Muscle layer of duodenum (tissue), 2 donors: ENCODE measurements around the gene MRPL39.

Source experiments
- H3K27ac ChIP-seq: one replicate; pipeline ENCODE4 v1.7.0; 2013; ENCODE audit warnings: mild to moderate bottlenecking, low read length
- H3K27me3 ChIP-seq: one replicate; pipeline ENCODE4 v1.7.0; 2013; ENCODE audit warnings: low read depth, mild to moderate bottlenecking, control low read depth, low read length
- H3K36me3 ChIP-seq, 2 donors: one replicate each; pipeline ENCODE4 v1.7.0; 2013; ENCODE audit warnings: low read length in 2 of 2, control low read depth in 1 of 2, mild to moderate bottlenecking in 1 of 2; ENCODE audit not compliant: insufficient read depth in 2 of 2, control insufficient read depth in 1 of 2
- H3K4me1 ChIP-seq, 2 donors: one replicate each; pipeline ENCODE4 v1.7.0; 2013; ENCODE audit warnings: low read length in 2 of 2, mild to moderate bottlenecking in 2 of 2, control low read depth in 1 of 2, moderate library complexity in 1 of 2; ENCODE audit not compliant: insufficient read depth in 2 of 2, control insufficient read depth in 1 of 2
- H3K4me3 ChIP-seq, 2 donors: one replicate each; pipeline ENCODE4 v1.7.0; 2013; ENCODE audit warnings: low read length in 2 of 2, low read depth in 1 of 2, mild to moderate bottlenecking in 1 of 2
- H3K9me3 ChIP-seq, 2 donors: one replicate each; pipeline ENCODE4 v1.7.0; 2013; ENCODE audit warnings: low read length in 2 of 2, control low read depth in 1 of 2, mild to moderate bottlenecking in 1 of 2; ENCODE audit not compliant: control insufficient read depth in 1 of 2
- donor health status: healthy.

Gene MRPL39

GRCh38 chr21:25608044-25608737 is 910 bp upstream of the MRPL39 start:
- Histone ChIP-seq H3K27me3 (no peaks in the 10 kb centered on the region), H3K4me1 (peaks cover 9 to 24% of the 10 kb centered on the region in 2 donors), H3K27ac (no peak overlapping the region), H3K4me3 (peak overlapping the region; percentile 53 to 97), H3K36me3 (peaks cover 5 to 13% of the 10 kb centered on the region in 2 donors), H3K9me3 (no peaks in the 10 kb centered on the region)

GRCh38 chr21:25589887-25590286 is 17.4 kb downstream of the MRPL39 start:
- no peaks in the 10 kb centered on the region for H3K9me3 ChIP-seq
- H3K4me3 ChIP-seq: no peak overlapping the region
- H3K36me3 ChIP-seq: peaks cover 13 to 62% of the 10 kb centered on the region in 2 donors
- H3K27me3 ChIP-seq: no peaks in the 10 kb centered on the region
- no peaks in the 10 kb centered on the region for H3K4me1 ChIP-seq
- no peak overlapping the region for H3K27ac ChIP-seq

GRCh38 chr21:25586791-25587190 is 20.5 kb downstream of the MRPL39 start:
- peaks cover 7 to 38% of the 10 kb centered on the region in 2 donors for H3K36me3 ChIP-seq
- H3K27me3 ChIP-seq: no peaks in the 10 kb centered on the region
- no peak overlapping the region for H3K4me3 ChIP-seq
- no peak overlapping the region for H3K27ac ChIP-seq
- no peaks in the 10 kb centered on the region for H3K9me3 ChIP-seq
- H3K4me1 ChIP-seq: no peaks in the 10 kb centered on the region

DNA sequence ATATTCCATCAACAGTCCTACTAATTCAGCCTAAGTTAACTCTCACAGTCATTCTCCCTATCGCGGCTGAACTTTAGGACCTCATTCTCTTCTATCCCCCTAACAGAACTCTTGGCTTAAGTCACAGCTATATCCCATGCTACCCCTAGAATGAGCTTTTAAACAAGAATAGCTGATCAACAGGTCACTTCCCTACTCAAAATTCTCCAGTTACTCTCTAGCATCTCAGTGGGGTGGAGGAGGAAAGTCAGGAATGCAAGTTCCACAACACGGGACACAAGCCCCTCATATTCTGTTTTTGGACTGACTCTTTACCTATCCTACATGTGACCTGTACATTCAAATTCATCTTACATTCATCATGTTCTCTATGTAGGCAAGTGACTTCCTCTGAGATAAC is 21.0 kb downstream of the MRPL39 start:
- Histone ChIP-seq H3K27me3 (no peaks in the 10 kb centered on the region), H3K4me1 (no peaks in the 10 kb centered on the region), H3K36me3 (peaks cover 4 to 33% of the 10 kb centered on the region in 2 donors), H3K4me3 (no peak overlapping the region), H3K9me3 (no peaks in the 10 kb centered on the region), H3K27ac (no peak overlapping the region)

GRCh38 chr21:25584833-25585676 is 22.2 kb downstream of the MRPL39 start:
- Histone ChIP-seq H3K36me3 (peaks cover 4 to 30% of the 10 kb centered on the region in 2 donors), H3K27ac (no peak overlapping the region), H3K4me3 (no peak overlapping the region), H3K4me1 (no peaks in the 10 kb centered on the region), H3K9me3 (no peaks in the 10 kb centered on the region), H3K27me3 (no peaks in the 10 kb centered on the region)

DNA sequence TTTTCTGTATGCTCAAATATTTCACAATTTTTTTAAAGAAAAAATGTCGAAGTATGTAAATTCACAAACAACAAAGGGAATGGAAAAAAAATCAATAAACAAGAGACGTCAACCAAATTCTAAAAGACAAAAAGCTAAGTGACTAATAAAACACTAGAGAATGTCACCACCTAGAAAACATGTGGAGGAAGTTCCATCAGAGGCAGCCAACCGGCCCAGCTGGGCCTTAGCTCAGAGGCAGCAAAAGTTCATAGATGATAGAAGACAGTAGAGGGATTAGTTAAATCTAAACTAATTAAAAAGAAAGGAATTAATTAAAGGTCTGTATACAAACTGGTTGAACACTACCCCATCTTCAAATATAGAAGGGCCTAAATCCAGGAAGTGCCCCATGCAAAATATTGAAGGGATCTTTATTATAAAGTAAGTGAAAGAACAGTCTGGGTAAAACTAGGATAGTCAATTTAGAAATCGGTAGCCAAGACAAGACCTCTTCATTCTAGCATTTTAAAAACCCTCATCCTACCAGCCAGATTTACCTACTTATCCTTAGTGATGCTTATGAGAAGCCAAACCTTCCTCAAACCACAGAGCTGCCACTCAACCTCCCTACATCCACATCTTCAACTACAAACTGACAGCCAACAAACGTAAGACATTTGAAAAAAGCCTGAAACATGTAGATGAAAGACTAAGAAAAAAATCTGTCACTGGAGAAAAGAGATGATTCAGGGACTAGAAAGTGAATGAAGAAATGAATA is 23.7 kb downstream of the MRPL39 start:
- no peak overlapping the region for H3K4me3 ChIP-seq
- H3K27me3 ChIP-seq: no peaks in the 10 kb centered on the region
- no peaks in the 10 kb centered on the region for H3K9me3 ChIP-seq
- H3K36me3 ChIP-seq: peaks cover 0 to 18% of the 10 kb centered on the region in 2 donors
- H3K27ac ChIP-seq: no peak overlapping the region
- H3K4me1 ChIP-seq: no peaks in the 10 kb centered on the region

DNA sequence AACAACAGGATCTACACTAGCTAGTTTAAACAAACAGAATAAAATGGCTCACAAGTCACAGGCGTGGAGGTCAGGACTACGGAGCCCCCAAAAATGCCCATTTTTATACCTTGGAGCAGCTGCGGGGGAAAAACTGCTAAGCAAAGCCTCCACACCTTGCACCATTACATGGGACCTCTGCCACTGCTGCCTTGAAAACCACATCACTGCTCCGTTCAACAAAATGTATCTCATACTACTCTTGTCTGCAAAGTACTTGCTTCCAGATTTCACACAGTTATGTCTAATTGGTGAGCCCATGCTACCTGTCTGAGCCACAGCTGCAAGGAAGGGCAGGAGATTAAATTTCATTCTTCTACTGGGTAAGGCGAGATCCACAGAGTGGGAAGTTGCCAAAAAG is 24.4 kb downstream of the MRPL39 start:
- Histone ChIP-seq H3K9me3 (no peaks in the 10 kb centered on the region), H3K27me3 (no peaks in the 10 kb centered on the region), H3K36me3 (peaks cover 0 to 22% of the 10 kb centered on the region in 2 donors), H3K27ac (no peak overlapping the region), H3K4me3 (no peak overlapping the region), H3K4me1 (no peaks in the 10 kb centered on the region)

GRCh38 chr21:25582164-25582790 is 25.0 kb downstream of the MRPL39 start:
- H3K36me3 ChIP-seq: peaks cover 0 to 24% of the 10 kb centered on the region in 2 donors
- H3K4me3 ChIP-seq: no peak overlapping the region
- H3K9me3 ChIP-seq: no peaks in the 10 kb centered on the region
- H3K4me1 ChIP-seq: no peaks in the 10 kb centered on the region
- H3K27ac ChIP-seq: no peak overlapping the region
- no peaks in the 10 kb centered on the region for H3K27me3 ChIP-seq

GRCh38 chr21:25581582-25581981 is 25.7 kb downstream of the MRPL39 start:
- Histone ChIP-seq H3K27ac (no peak overlapping the region), H3K4me1 (no peaks in the 10 kb centered on the region), H3K9me3 (no peaks in the 10 kb centered on the region), H3K4me3 (no peak overlapping the region), H3K27me3 (no peaks in the 10 kb centered on the region), H3K36me3 (peaks cover 0 to 25% of the 10 kb centered on the region in 2 donors)

DNA sequence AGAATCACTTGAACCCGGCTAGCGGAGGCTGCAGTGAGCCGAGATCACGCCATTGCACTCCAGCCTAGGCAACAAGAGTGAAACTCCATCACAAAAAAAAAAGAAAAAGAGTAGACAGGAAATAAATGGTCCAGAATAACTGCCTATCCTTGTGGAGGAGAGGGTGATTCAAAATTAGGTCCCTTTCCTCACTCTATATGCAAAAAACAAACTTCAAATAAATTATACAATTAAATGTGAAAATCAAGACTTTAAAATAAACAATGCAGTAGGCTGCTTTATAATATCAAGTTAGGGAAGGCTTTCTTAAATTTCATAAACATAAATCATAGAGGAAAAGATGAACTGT is 26.4 kb downstream of the MRPL39 start:
- no peaks in the 10 kb centered on the region for H3K27me3 ChIP-seq
- peaks cover 0 to 28% of the 10 kb centered on the region in 2 donors for H3K36me3 ChIP-seq

More for the DNA sequence above, 26.4 kb downstream of the MRPL39 start:
- H3K27ac ChIP-seq: no peak overlapping the region
- no peaks in the 10 kb centered on the region for H3K4me1 ChIP-seq
- no peak overlapping the region for H3K4me3 ChIP-seq
- no peaks in the 10 kb centered on the region for H3K9me3 ChIP-seq
